ENCODE results near the gene SH3TC1.

SH3TC1 gene

GRCh38 chr4:8198906-8199593, at the start of gene SH3TC1:
Gene SH3TC1, plus strand, starts transcription at chr4:8199290. Its CDS starts 5,905 bp downstream, at chr4:8205195.
- peak; percentile 93 for DNase-seq (ENCODE audit: low spot score)

- DNase-seq (ENCODE audit: low spot score) = no peak
Observed at GRCh38 chr4:8149664-8150063, 49.4 kb upstream of the SH3TC1 start.

- DNase-seq (ENCODE audit: low spot score) = no peak
Observed at GRCh38 chr4:8150152-8151090, 48.7 kb upstream of the SH3TC1 start.

GRCh38 chr4:8151165-8151650, 47.9 kb upstream of the SH3TC1 start:
- no peak for DNase-seq (ENCODE audit: low spot score)

GRCh38 chr4:8152090-8152864, 46.8 kb upstream of the SH3TC1 start:
- no peak for DNase-seq (ENCODE audit: low spot score)

- DNase-seq (ENCODE audit: low spot score) = no peak
Observed at GRCh38 chr4:8152865-8153257, 46.2 kb upstream of the SH3TC1 start.

- no peak for DNase-seq (ENCODE audit: low spot score)
Observed at GRCh38 chr4:8153441-8153840, 45.6 kb upstream of the SH3TC1 start.

- DNase-seq (ENCODE audit: low spot score) = no peak
Observed at GRCh38 chr4:8155048-8155447, 44.0 kb upstream of the SH3TC1 start.

- DNase-seq (ENCODE audit: low spot score) = no peak
Observed at GRCh38 chr4:8155660-8156421, 43.2 kb upstream of the SH3TC1 start.

GRCh38 chr4:8156617-8157016, 42.5 kb upstream of the SH3TC1 start:
- DNase-seq (ENCODE audit: low spot score) = no peak

GRCh38 chr4:8157496-8157895, 41.6 kb upstream of the SH3TC1 start:
- no peak for DNase-seq (ENCODE audit: low spot score)

- no peak for DNase-seq (ENCODE audit: low spot score)
Observed at GRCh38 chr4:8157944-8158709, 41.0 kb upstream of the SH3TC1 start.

GRCh38 chr4:8158710-8159536, 40.2 kb upstream of the SH3TC1 start, which contains the start of gene ABLIM2:
Gene ABLIM2, minus strand, starts transcription at chr4:8158813. Its CDS starts 124 bp downstream, at chr4:8158689.
- peak; percentile 100 for DNase-seq (ENCODE audit: low spot score)

GRCh38 chr4:8159537-8160232, 39.4 kb upstream of the SH3TC1 start:
- DNase-seq (ENCODE audit: low spot score) = no peak

GRCh38 chr4:8160233-8160560, 38.9 kb upstream of the SH3TC1 start:
- no peak for DNase-seq (ENCODE audit: low spot score)

GRCh38 chr4:8160572-8160971, 38.5 kb upstream of the SH3TC1 start:
- DNase-seq (ENCODE audit: low spot score) = no peak

- no peak for DNase-seq (ENCODE audit: low spot score)
Observed at GRCh38 chr4:8162625-8163024, 36.5 kb upstream of the SH3TC1 start.

GRCh38 chr4:8163026-8163425, 36.1 kb upstream of the SH3TC1 start:
- no peak for DNase-seq (ENCODE audit: low spot score)
